NCI-H524 (cell line): ENCODE results near the gene HDAC3.

Experiments used
- DNase-seq, 2 experiments: peaks; one replicate each; lab custom pipeline; 2025; lab: John Stamatoyannopoulos, UW

HDAC3 gene

GRCh38 chr5:141636413-141637122 is at the start of gene HDAC3, which contains the start of gene RELL2:
TSS of gene HDAC3 (minus strand) at chr5:141636849. CDS start at chr5:141636790, 59 bp downstream.
TSS of gene RELL2 (plus strand) at chr5:141636997. CDS start at chr5:141638226, 1,229 bp downstream.
- peak; percentile 62 to 86 for DNase-seq

- DNase-seq = no peak
Measured at GRCh38 chr5:141685591-141685990, 48.9 kb upstream of the HDAC3 start.

GRCh38 chr5:141683596-141684141 is 47.0 kb upstream of the HDAC3 start:
- no peak for DNase-seq

GRCh38 chr5:141681695-141682641 is 45.3 kb upstream of the HDAC3 start, which contains the start of gene ARAP3:
TSS of gene ARAP3 (minus strand) at chr5:141682230. CDS start at chr5:141680486, 1,744 bp downstream.
- DNase-seq = peak in 1 of 2 experiments; percentile 15

- no peak for DNase-seq
Measured at GRCh38 chr5:141681295-141681694, 44.6 kb upstream of the HDAC3 start.

- no peak for DNase-seq
Measured at GRCh38 chr5:141680751-141681201, 44.1 kb upstream of the HDAC3 start.

GRCh38 chr5:141680178-141680577 is 43.5 kb upstream of the HDAC3 start:
- DNase-seq = no peak

- peak in 1 of 2 experiments; percentile 9 for DNase-seq
Measured at GRCh38 chr5:141677415-141677814, 40.8 kb upstream of the HDAC3 start.

GRCh38 chr5:141675672-141676071 is 39.0 kb upstream of the HDAC3 start:
- no peak for DNase-seq

- DNase-seq = no peak
Measured at GRCh38 chr5:141674747-141675146, 38.1 kb upstream of the HDAC3 start.

GRCh38 chr5:141672841-141673813 is 36.5 kb upstream of the HDAC3 start:
- DNase-seq = no peak

- DNase-seq = no peak
Measured at GRCh38 chr5:141672071-141672840, 35.6 kb upstream of the HDAC3 start.

- DNase-seq = no peak
Measured at GRCh38 chr5:141669520-141669919, 32.9 kb upstream of the HDAC3 start.

- no peak for DNase-seq
Measured at GRCh38 chr5:141668601-141669265, 32.1 kb upstream of the HDAC3 start.

- DNase-seq = no peak
Measured at GRCh38 chr5:141665995-141666940, 29.6 kb upstream of the HDAC3 start.

- DNase-seq = peak; percentile 47 to 58
Measured at GRCh38 chr5:141664733-141665461, 28.2 kb upstream of the HDAC3 start.

GRCh38 chr5:141663506-141663905 is 26.9 kb upstream of the HDAC3 start:
- DNase-seq = no peak

- no peak for DNase-seq
Measured at GRCh38 chr5:141662028-141662427, 25.4 kb upstream of the HDAC3 start.
